Measurements from ENCODE around the gene MCOLN2. TPM values are rescaled to one million over a fixed set of nuclear protein-coding genes. Genes with fewer than 3 reads are reported as not detected.
"Not testable (repeated sequence)": the region's sequence is repeated elsewhere in the genome, so short reads cannot be mapped to it uniquely, and the experiment has no call there.

Gene MCOLN2
- total RNA-seq, 2 donors from 2014 or later = 1.1 to 6.8 TPM

DNA sequence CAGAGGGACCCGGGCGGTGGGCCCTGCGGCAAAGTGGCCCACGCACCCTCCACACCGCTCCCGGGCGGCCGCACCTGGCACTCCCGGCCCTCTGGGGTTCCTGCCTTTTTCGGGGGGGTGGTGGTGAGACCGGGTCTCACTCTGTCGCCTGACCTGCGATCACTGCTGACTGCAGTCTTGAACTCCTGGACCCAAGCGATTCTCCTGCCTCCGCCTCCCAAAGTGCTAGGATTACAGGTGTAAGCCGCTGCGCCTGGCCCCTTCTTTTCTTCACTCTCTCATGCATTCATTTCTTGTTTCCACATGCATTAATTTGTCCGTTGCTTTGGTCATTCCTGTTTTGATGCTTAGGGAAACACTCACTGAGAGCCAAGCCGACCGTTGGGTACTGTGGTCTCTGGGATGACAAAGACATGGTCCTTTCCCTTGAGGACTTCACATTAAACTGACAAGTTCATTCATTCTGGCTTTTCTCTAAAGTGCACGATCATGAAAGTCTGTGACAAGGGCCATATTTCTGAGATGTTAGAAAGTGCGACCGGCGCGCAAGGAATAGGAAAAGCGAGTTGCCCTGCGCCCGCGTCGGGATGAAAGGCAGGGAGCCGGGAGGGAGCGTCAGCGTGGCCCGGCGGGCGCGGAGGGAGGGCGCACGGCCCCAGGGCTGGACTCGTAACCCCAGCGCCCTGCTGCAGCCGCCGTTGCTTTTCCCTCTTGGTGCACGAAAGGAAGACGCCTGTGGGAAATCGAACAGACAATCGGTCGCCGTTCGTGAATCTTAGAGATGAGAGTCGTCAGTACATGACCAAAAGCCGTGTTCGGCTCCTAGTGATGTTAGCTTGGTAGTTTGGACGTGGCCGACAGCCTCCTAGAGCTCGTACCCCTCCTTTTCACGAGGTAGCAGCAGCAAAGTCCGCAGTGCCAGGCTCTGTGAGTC, 1.0 kb upstream of the MCOLN2 start:
- intact Hi-C loops (cut with DNase I) = no loop called here
- no peak for DNase-seq (ENCODE audit: low spot score)
- Histone ChIP-seq H3K27me3 (replicated peaks; ENCODE audit: insufficient read depth) (no peaks in the 10 kb centered on the region), H3K36me3 (no peaks in the 10 kb centered on the region), H3K27ac (no peak overlapping the region), H3K4me1 (replicated peaks) (no peaks in the 10 kb centered on the region), H3K4me3 (peak overlapping the region; percentile 36 to 52), H3K9me3 (no peaks in the 10 kb centered on the region)
- TF ChIP-seq POLR2AphosphoS5 (IDR thresholded peaks at IDR 0.05) = no peak
- TF ChIP-seq POLR2A (IDR thresholded peaks at IDR 0.05) = no peak
- TF ChIP-seq, protein P1, sequence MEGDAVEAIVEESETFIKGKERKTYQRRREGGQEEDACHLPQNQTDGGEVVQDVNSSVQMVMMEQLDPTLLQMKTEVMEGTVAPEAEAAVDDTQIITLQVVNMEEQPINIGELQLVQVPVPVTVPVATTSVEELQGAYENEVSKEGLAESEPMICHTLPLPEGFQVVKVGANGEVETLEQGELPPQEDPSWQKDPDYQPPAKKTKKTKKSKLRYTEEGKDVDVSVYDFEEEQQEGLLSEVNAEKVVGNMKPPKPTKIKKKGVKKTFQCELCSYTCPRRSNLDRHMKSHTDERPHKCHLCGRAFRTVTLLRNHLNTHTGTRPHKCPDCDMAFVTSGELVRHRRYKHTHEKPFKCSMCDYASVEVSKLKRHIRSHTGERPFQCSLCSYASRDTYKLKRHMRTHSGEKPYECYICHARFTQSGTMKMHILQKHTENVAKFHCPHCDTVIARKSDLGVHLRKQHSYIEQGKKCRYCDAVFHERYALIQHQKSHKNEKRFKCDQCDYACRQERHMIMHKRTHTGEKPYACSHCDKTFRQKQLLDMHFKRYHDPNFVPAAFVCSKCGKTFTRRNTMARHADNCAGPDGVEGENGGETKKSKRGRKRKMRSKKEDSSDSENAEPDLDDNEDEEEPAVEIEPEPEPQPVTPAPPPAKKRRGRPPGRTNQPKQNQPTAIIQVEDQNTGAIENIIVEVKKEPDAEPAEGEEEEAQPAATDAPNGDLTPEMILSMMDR (IDR thresholded peaks at IDR 0.05) = no peak
- 2% methylated on average over 58 of the region's 58 CpGs for WGBS

DNA sequence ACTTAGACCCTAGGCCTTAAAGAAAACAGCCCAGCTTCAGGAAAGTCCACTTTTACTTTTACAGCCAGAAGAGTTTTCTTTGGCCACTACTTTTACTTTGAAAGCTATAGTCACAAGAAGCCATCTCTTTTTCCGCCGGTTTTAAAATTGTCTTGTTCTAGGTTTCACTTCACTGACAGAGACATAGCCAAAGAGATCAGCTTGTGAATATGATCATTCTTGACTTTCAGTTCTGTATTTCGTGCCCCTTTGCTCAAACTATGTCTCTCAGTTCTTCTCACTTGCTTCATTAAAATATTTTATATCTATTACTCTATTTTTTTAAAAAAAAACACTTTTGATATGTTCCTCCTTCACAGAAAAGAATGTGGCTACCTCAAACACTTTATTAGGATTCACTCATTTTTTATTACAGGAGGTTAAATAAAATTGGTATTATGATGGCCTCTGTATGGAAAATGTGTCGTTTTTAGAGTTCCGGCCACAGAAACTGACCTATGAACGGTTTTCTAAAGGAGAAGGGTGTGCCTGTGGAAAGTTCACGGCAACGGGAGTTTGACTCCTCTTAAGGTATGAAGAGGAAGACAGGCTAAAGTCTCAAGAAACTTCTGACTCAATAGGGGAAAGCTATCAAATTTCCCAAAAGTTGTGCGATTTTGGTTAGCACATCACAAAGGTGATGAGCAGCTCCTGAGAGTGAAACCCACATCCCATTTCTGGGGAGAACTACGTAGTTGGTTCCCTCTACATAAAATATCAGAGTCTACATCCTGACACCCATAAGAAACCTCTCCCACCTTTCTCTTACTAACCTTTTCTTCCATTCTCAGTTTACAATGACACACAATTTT, 1.2 kb downstream of the MCOLN2 start:
- Histone ChIP-seq H3K9me3 (no peaks in the 10 kb centered on the region), H3K4me1 (replicated peaks) (no peaks in the 10 kb centered on the region), H3K27me3 (replicated peaks; ENCODE audit: insufficient read depth) (no peaks in the 10 kb centered on the region), H3K4me3 (no peak overlapping the region), H3K36me3 (no peaks in the 10 kb centered on the region), H3K27ac (no peak overlapping the region)
- WGBS = 80% methylated on average over 10 of the region's 10 CpGs
- intact Hi-C loops (cut with DNase I) = no loop called here
- TF ChIP-seq POLR2A (IDR thresholded peaks at IDR 0.05) (no peak), POLR2AphosphoS5 (IDR thresholded peaks at IDR 0.05) (no peak)
- TF ChIP-seq, protein P1 (IDR thresholded peaks at IDR 0.05) = no peak
- DNase-seq (ENCODE audit: low spot score) = no peak

DNA sequence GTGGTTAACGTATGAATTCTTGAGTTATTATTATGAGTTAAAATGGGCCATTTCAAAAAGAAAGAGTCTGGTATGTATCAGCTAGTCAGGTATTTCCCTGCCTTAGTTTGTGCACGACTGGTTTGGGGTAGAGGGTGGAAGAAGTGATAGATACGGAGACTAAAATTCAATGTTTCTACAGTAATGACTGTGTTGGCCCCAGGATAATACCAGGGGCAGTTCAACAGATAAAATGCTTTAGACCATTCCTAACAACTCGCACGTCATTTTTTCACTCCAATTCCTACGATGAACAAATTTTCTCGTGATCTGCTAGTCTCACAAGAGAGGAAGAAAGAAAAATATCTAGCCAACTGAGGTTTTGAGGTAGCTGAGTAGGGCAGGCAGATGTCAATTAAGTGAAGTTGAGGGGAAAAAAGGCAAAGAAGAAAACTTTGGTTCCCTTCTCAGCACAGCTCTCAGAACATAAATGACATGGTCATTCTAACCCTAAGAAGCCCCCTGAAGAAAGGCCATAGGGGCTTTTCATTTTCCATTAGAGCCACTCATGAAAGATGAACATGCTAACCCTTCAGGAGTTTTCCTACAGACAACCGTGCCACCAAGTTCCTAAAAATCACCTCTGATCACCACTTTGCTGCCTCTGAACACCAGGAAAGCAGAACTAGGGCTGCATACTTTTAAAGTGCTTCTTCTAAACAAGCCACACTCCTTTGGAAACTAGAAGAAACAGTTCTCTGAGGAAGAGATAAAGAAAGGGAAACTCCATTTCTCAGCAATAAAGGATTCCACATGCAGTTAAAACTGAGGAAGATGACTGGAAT, 5.6 kb downstream of the MCOLN2 start:
- TF ChIP-seq POLR2AphosphoS5 (IDR thresholded peaks at IDR 0.05) (no peak), POLR2A (IDR thresholded peaks at IDR 0.05) (no peak)
- TF ChIP-seq, protein P1 (IDR thresholded peaks at IDR 0.05) = no peak
- intact Hi-C loops (cut with DNase I) = no loop called here
- DNase-seq (ENCODE audit: low spot score) = no peak
- Histone ChIP-seq H3K36me3 (no peaks in the 10 kb centered on the region), H3K9me3 (no peaks in the 10 kb centered on the region), H3K27ac (no peak overlapping the region), H3K4me3 (no peak overlapping the region), H3K4me1 (replicated peaks) (no peaks in the 10 kb centered on the region), H3K27me3 (replicated peaks; ENCODE audit: insufficient read depth) (no peaks in the 10 kb centered on the region)
- 74% methylated on average over 8 of the region's 8 CpGs for WGBS

DNA sequence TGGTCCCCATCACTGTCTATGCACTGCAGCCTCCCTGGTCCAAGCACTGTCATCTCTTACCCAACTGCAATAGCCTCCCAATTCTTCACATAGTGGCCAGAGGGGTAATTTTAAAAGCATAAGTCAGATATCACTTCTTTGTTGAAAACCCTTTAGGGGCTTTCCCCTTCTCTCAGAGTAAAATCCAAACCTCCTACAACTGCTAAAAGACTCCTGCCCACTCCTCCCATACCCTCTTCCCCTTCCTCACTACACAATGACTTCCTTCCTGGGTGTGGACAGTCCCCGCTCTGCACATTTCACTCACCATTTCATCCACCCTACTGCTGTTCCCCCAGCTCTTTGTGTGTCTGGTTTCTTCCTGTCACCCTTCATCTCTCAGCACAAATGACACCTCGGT, 8.3 kb downstream of the MCOLN2 start:
- DNase-seq (ENCODE audit: low spot score) = no peak
- Histone ChIP-seq H3K4me1 (replicated peaks) (no peaks in the 10 kb centered on the region), H3K36me3 (no peaks in the 10 kb centered on the region), H3K4me3 (no peak overlapping the region), H3K27ac (no peak overlapping the region), H3K9me3 (no peaks in the 10 kb centered on the region), H3K27me3 (replicated peaks; ENCODE audit: insufficient read depth) (no peaks in the 10 kb centered on the region)
- intact Hi-C loops (cut with DNase I) = no loop called here
- no peak for TF ChIP-seq POLR2AphosphoS5 (IDR thresholded peaks at IDR 0.05)
- 71% methylated on average over 2 of the region's 2 CpGs for WGBS

DNA sequence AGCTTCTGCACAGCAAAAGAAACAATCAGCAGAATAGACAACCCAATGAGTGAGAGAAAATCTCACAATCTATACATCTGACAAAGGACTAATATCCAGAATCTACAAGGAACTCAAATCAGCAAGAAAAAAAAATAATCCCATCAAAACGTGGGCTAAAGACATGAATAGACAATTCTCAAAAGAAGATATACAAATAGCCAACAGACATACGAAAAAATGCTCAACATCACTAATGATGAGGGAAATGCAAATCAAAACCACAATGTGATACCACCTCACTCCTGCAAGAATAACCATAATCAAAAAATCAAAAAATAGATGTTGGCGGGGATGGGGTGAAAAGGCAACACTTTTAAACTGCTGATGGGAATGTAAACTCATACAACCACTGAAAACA, 10.4 kb downstream of the MCOLN2 start:
- H3K4me3 ChIP-seq; H3K27me3 ChIP-seq (replicated peaks; ENCODE audit: insufficient read depth); H3K27ac ChIP-seq; intact Hi-C loops (cut with DNase I); H3K36me3 ChIP-seq; H3K9me3 ChIP-seq; DNase-seq (ENCODE audit: low spot score); H3K4me1 ChIP-seq (replicated peaks): not testable (repeated sequence)
- 89% methylated on average over 3 of the region's 3 CpGs for WGBS

All from prostate gland (tissue), 2 donors.